Aorta (tissue), 5 donors: ENCODE measurements around the gene TTC33. TPM values are rescaled to one million over a fixed set of nuclear protein-coding genes. Genes with fewer than 3 reads are reported as not detected.

Experiments used
- ATAC-seq: fragments of 200-7000 bp; cut with Tn5 transposase; one replicate; pipeline ENCODE4 v1.9.1; 2022; ENCODE audit warnings: moderate library complexity; ENCODE audit not compliant: low FRiP score
- DNase-seq, 2 donors: peaks; one replicate each; pipeline ENCODE4 v3.0.0-alpha.2; 2020
- H3K27ac ChIP-seq, 2 donors: one replicate each; pipeline ENCODE4 v1.5.1; 2013; ENCODE audit warnings: low read length in 2 of 2, mild to moderate bottlenecking in 2 of 2, moderate library complexity in 2 of 2, control low read depth in 1 of 2, inconsistent platforms in 1 of 2, low read depth in 1 of 2
- H3K27me3 ChIP-seq, 2 donors: one replicate each; pipeline ENCODE4 v1.6.1; 2013; ENCODE audit warnings: control low read depth in 1 of 2, low read length in 1 of 2, mild to moderate bottlenecking in 1 of 2, moderate library complexity in 1 of 2; ENCODE audit not compliant: insufficient read depth in 2 of 2, control insufficient read depth in 1 of 2
- H3K36me3 ChIP-seq, 2 donors: one replicate each; pipeline ENCODE4 v1.6.1; 2013; ENCODE audit warnings: control low read depth in 1 of 2, low read length in 1 of 2, mild to moderate bottlenecking in 1 of 2; ENCODE audit not compliant: insufficient read depth in 2 of 2, control insufficient read depth in 1 of 2
- H3K4me1 ChIP-seq, 2 donors: one replicate each; pipeline ENCODE4 v1.6.1; 2013; ENCODE audit warnings: low read length in 2 of 2, control low read depth in 1 of 2, mild to moderate bottlenecking in 1 of 2, moderate library complexity in 1 of 2; ENCODE audit not compliant: insufficient read depth in 2 of 2, control insufficient read depth in 1 of 2
- H3K4me3 ChIP-seq, 2 donors: one replicate each; pipeline ENCODE4 v1.5.1; 2013; ENCODE audit warnings: low read length in 2 of 2, control low read depth in 1 of 2, mild to moderate bottlenecking in 1 of 2
- H3K9me3 ChIP-seq: one replicate; pipeline ENCODE4 v1.6.1; 2013; ENCODE audit warnings: mild to moderate bottlenecking, low read length; ENCODE audit not compliant: control insufficient read depth
- WGBS, 2 donors: extraction: QIAGEN DNeasy Blood & Tissue Kit; methylation state at CpG; one replicate each; pipeline ENCODE4 v1.1.7; 2013; 5-methylcytosine and 5-hydroxymethylcytosine counted together
- intact Hi-C, 2 donors: fragments of 100-400 bp; cut with DNase I; formaldehyde crosslinking; loops; one replicate each; pipeline versions ENCODE4 v1.14.2 to v1.15.0; 2022
- polyA plus RNA-seq, 2 donors: library from polyadenylated mRNA; stranded (reverse); fragments of 200-250 nt; gene quantifications; one replicate each; pipeline ENCODE4 v1.2.3, GENCODE V29; 2013
- total RNA-seq, 2 donors: library from RNA; stranded (reverse); fragmentation: NEBNext Ultra II Directional; extraction: Animal tissue kit (Norgen Biotek cat#: 25700); gene quantifications; one replicate each; pipeline ENCODE4 v1.2.1, GENCODE V29; 2021
- donor health status: healthy with polysubstance abuse.
- donor health status: Bipolar disorder and iron deficiency.
- donor health status: DM: no; HTN: no; CAD: no.
- donor health status: DM: no; HTN: no; CAD: no.
- donor health status: DM: yes; HTN: yes; CAD: no.

The TTC33 gene
- total and polyA plus RNA-seq, 4 donors: 11.9 to 19.4 (median 15.8) TPM

DNA sequence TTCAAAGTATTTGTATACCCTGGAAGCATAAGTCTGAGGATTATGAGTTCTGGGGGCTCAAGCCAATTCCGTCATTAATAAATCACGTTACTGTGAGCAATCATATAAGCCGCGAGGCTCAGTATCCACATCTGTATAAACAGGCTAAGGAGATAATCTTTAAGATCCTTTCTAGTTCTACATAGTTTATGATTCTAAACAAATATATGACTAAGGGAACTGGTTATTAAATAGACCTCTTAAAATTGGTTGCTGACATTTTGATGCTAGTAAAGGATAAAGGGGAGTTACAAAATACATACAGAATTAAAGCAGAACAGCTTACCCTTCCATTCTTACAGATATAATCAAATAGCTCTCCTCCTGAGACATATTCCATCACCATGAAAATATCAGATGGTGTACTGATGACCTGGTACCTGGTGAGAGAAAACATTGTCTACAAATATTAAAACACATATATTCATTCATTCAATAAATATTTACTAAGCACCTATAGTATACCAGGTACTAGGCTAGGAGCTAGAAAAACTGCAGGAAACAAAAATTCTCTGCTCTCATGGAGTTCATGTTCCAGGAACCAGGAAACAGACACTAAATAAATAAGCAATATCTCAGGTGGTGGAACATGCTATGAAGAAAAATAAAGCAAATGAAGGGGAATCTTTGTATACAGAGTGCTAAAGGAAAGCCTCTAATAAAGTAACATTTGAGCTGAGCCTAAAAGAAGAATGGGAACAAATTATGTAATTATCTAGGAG is 19.5 kb upstream of the TTC33 start:
- H3K4me3 ChIP-seq: no peak overlapping the region
- H3K27ac ChIP-seq: no peak overlapping the region
- no peaks in the 10 kb centered on the region for H3K27me3 ChIP-seq
- H3K36me3 ChIP-seq: peaks cover 0 to 3% of the 10 kb centered on the region in 2 donors
- DNase-seq: no peak
- H3K4me1 ChIP-seq: no peaks in the 10 kb centered on the region
- WGBS, 2 donors: 60 to 83% methylated on average over 4 of the region's 4 CpGs
- intact Hi-C loops: no loop called here
- no peak for ATAC-seq
- H3K9me3 ChIP-seq: no peaks in the 10 kb centered on the region

- intact Hi-C loops: no loop called here
- H3K27ac ChIP-seq: no peak overlapping the region
- no peak overlapping the region for H3K4me3 ChIP-seq
- no peaks in the 10 kb centered on the region for H3K27me3 ChIP-seq
- H3K9me3 ChIP-seq: no peaks in the 10 kb centered on the region
- 92 to 93% methylated on average over 1 of the region's 1 CpG for WGBS, 2 donors
- DNase-seq: no peak
- no peaks in the 10 kb centered on the region for H3K4me1 ChIP-seq
- peaks cover 0 to 3% of the 10 kb centered on the region in 2 donors for H3K36me3 ChIP-seq
- no peak for ATAC-seq
Observed at GRCh38 chr5:40774623-40775022, 18.9 kb upstream of the TTC33 start.

DNA sequence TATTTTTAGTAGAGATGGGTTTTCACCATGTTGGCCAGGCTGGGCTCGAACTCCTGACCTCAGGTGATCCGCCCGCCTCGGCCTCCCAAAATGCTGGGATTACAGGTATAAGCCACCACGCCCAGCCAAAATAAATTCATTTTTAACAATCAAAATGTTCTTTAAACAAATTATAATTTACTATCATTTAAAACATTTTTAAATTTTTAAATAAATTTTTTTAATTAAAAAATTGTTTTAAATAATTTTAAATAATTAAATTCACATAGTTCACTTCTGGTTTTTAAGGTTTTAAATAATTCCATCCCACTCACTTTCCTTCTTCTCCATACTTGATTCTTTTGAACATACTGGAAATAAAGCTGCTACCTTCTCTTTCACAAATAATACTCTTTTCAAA is 15.0 kb upstream of the TTC33 start:
- Histone ChIP-seq H3K27me3 (no peaks in the 10 kb centered on the region), H3K27ac (no peak overlapping the region), H3K4me3 (no peak overlapping the region), H3K9me3 (no peaks in the 10 kb centered on the region), H3K36me3 (no peaks in the 10 kb centered on the region), H3K4me1 (no peaks in the 10 kb centered on the region)
- no peak for ATAC-seq
- WGBS, 2 donors: 95 to 99% methylated on average over 5 of the region's 5 CpGs
- intact Hi-C loops: no loop called here
- no peak for DNase-seq

DNA sequence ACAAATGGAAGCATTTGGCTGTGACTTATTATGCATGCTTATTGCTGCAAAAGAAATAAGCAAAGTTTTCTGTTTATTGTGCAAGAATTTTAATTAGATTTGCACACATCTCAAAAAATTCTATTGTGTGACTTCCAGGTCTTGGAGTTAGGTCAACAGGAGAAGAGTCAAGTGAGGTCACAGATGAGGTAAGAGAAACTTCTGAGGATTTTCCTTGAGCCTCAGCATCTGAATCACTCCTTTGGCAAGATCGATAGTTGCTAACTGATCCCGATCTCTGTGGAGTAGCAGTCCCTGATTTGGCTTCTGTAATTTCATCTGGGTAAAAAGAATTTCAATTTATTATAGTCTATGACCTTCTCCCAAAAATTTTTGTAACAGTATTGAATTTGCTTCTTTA is 6.9 kb upstream of the TTC33 start:
- peaks cover 2 to 4% of the 10 kb centered on the region in 2 donors for H3K36me3 ChIP-seq
- DNase-seq (no peak), ATAC-seq (no peak)
- intact Hi-C loops: no loop called here
- no peak overlapping the region for H3K27ac ChIP-seq
- H3K9me3 ChIP-seq: no peaks in the 10 kb centered on the region
- no peak overlapping the region for H3K4me3 ChIP-seq
- H3K27me3 ChIP-seq: no peaks in the 10 kb centered on the region
- no peaks in the 10 kb centered on the region for H3K4me1 ChIP-seq
- WGBS, 2 donors: 70 to 74% methylated on average over 2 of the region's 2 CpGs

GRCh38 chr5:40757400-40757799 is 1.6 kb upstream of the TTC33 start:
- Histone ChIP-seq H3K4me3 (no peak overlapping the region), H3K27me3 (no peaks in the 10 kb centered on the region), H3K36me3 (peaks cover 0 to 2% of the 10 kb centered on the region in 2 donors), H3K9me3 (no peaks in the 10 kb centered on the region), H3K4me1 (peaks cover 0 to 4% of the 10 kb centered on the region in 2 donors), H3K27ac (no peak overlapping the region)
- DNase-seq: no peak
- 97 to 100% methylated on average over 2 of the region's 2 CpGs for WGBS, 2 donors
- intact Hi-C loops: loop anchor here (2.0 kb wide), 1 partner anchor 77 kb away; the partner anchor contains the start of gene RPL37 (in 2 of the 2)
- no peak for ATAC-seq

DNA sequence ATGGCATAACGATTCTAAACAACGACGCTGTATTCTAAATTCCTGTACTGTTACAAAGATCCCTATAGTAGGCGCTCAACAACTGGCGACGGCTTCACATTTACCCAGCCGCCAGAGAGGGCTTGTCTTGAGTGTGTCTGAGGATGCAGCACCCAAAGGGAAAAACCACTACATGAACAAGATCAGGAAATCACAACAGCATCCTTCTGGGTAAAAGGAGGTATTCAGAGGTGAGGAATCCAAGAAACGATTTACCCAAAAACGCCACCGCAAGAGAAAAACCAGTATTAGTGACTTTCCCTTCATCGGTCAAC is 711 bp downstream of the TTC33 start:
- Histone ChIP-seq H3K36me3 (no peaks in the 10 kb centered on the region), H3K4me1 (peaks cover 0 to 4% of the 10 kb centered on the region in 2 donors), H3K4me3 (peak overlapping the region; percentile 67 to 83), H3K27me3 (no peaks in the 10 kb centered on the region), H3K27ac (peak overlapping the region; percentile 16 to 90), H3K9me3 (no peaks in the 10 kb centered on the region)
- peak; percentile 93 for ATAC-seq
- intact Hi-C loops: loop anchor here in 1 of 2 donors (2.0 kb wide), 1 partner anchor 42 kb away; no protein-coding TSS in a partner anchor
- WGBS, 2 donors: 0% methylated on average over 11 of the region's 11 CpGs
- peak in 1 of 2 donors; percentile 78 for DNase-seq

DNA sequence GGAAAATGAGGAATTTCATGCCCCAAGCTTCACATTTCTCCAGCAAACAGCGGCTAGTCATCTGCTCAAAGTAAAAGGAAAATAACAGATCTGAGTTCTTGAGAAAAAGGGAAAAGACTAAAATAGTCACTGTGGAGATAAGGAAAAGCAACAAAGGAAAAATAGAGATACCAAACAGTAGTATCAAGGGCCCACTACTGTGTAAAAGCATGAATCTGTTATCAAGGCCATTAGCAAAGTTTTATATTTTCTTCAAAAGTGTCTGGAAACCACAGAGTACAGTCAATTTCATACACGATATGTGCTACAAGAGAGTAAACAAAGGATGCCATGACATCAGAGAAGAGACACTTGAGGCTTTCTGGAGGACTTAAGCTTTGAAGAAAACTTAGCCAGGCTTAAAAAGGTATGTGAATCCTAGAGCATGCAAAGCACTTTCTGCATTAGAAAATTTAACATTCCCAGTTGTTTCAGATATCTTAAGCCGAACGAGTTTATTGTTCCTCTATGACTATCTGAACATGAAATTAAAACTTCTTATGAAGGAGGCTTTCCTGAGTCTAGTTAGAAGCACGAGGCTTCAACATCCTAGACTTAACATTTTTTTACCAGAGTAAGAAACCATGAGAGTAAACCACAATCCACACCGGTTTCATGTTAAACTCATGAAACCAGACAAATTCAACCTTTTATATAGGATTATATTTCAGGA is 1.2 kb downstream of the TTC33 start:
- H3K36me3 ChIP-seq: no peaks in the 10 kb centered on the region
- DNase-seq: no peak
- H3K4me3 ChIP-seq: peak overlapping the region; percentile 67 to 83
- no peaks in the 10 kb centered on the region for H3K27me3 ChIP-seq
- 3% methylated on average over 6 of the region's 6 CpGs for WGBS, 2 donors
- peak overlapping the region in 1 of 2 donors; percentile 28 for H3K27ac ChIP-seq
- peaks cover 0 to 4% of the 10 kb centered on the region in 2 donors for H3K4me1 ChIP-seq
- H3K9me3 ChIP-seq: no peaks in the 10 kb centered on the region
- intact Hi-C loops: loop anchor here in 1 of 2 donors (2.0 kb wide), 1 partner anchor 42 kb away; no protein-coding TSS in a partner anchor
- ATAC-seq: peak; percentile 3

GRCh38 chr5:40746703-40747102 is 9.1 kb downstream of the TTC33 start:
- Histone ChIP-seq H3K27me3 (no peaks in the 10 kb centered on the region), H3K4me3 (no peak overlapping the region), H3K9me3 (no peaks in the 10 kb centered on the region), H3K27ac (no peak overlapping the region), H3K36me3 (no peaks in the 10 kb centered on the region), H3K4me1 (no peaks in the 10 kb centered on the region)
- ATAC-seq: no peak
- intact Hi-C loops: no loop called here
- no peak for DNase-seq
- 22 to 24% methylated on average over 4 of the region's 4 CpGs for WGBS, 2 donors

- Histone ChIP-seq H3K4me1 (no peaks in the 10 kb centered on the region), H3K4me3 (no peak overlapping the region), H3K27ac (no peak overlapping the region), H3K27me3 (no peaks in the 10 kb centered on the region), H3K36me3 (no peaks in the 10 kb centered on the region), H3K9me3 (peaks cover 1% of the 10 kb centered on the region)
- intact Hi-C loops: no loop called here
- ATAC-seq: no peak
- WGBS, 2 donors: 93% methylated on average over 2 of the region's 2 CpGs
- DNase-seq: no peak
Observed at GRCh38 chr5:40743771-40744170, 12.0 kb downstream of the TTC33 start.
